Right atrium auricular region (tissue), 2 donors: ENCODE results near the gene LHFPL2. TPM values are rescaled to one million over a fixed set of nuclear protein-coding genes. Genes with fewer than 3 reads are reported as not detected.

ENCODE experiments used
- DNase-seq: peaks from one replicate; pipeline ENCODE4 v3.0.0-alpha.2; 2019; ENCODE audit warnings: low spot score
- H3K27ac ChIP-seq, 2 donors: fragments of 200-600 bp; sonication (generic); 1 replicate in 1 of 2; 2 replicates in 1 of 2; pipeline ENCODE4 v1.5.1; 2016 to 2019
- H3K27me3 ChIP-seq, 2 donors: fragments of 200-600 bp; sonication (generic); one replicate each; pipeline versions ENCODE4 v1.5.1 to v1.6.0; 2017 to 2019
- H3K36me3 ChIP-seq: fragments of 200-600 bp; sonication (generic); one replicate; pipeline ENCODE4 v1.5.1; 2016
- H3K4me1 ChIP-seq, 2 donors: fragments of 200-600 bp; sonication (generic); one replicate each; pipeline versions ENCODE4 v1.5.1 to v1.6.0; 2017 to 2019
- H3K4me3 ChIP-seq, 2 donors: fragments of 200-600 bp; sonication (generic); 1 replicate in 1 of 2; 2 replicates in 1 of 2; pipeline ENCODE4 v1.5.1; 2017 to 2019; ENCODE audit warnings: mild to moderate bottlenecking in 1 of 2, moderate library complexity in 1 of 2
- H3K9me3 ChIP-seq, 2 donors: fragments of 200-600 bp; sonication (generic); one replicate each; pipeline ENCODE4 v1.5.1; 2019
- total RNA-seq, 2 donors: library from RNA; depleted of rRNA; stranded (reverse); fragments of >200 nt; gene quantifications; one replicate each; pipeline ENCODE4 v1.1.0, GENCODE V29; 2016
- TF ChIP-seq, protein P1 (sequence below), 2 donors: fragments of 200-600 bp; sonication (generic); IDR thresholded peaks; one replicate each; pipeline ENCODE4 v1.5.1; 2019; ENCODE audit warnings: antibody characterized with exemption in 2 of 2

Gene LHFPL2
- total RNA-seq, 2 donors from 2014 or later, result 9.9 to 15.9 TPM

GRCh38 chr5:78649861-78650496, 1.4 kb upstream of the LHFPL2 start:
- H3K9me3 ChIP-seq, result no peaks in the 10 kb centered on the region
- no peaks in the 10 kb centered on the region for H3K27me3 ChIP-seq
- TF ChIP-seq, protein P1, sequence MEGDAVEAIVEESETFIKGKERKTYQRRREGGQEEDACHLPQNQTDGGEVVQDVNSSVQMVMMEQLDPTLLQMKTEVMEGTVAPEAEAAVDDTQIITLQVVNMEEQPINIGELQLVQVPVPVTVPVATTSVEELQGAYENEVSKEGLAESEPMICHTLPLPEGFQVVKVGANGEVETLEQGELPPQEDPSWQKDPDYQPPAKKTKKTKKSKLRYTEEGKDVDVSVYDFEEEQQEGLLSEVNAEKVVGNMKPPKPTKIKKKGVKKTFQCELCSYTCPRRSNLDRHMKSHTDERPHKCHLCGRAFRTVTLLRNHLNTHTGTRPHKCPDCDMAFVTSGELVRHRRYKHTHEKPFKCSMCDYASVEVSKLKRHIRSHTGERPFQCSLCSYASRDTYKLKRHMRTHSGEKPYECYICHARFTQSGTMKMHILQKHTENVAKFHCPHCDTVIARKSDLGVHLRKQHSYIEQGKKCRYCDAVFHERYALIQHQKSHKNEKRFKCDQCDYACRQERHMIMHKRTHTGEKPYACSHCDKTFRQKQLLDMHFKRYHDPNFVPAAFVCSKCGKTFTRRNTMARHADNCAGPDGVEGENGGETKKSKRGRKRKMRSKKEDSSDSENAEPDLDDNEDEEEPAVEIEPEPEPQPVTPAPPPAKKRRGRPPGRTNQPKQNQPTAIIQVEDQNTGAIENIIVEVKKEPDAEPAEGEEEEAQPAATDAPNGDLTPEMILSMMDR (IDR thresholded peaks at IDR 0.05), result no peak
- no peaks in the 10 kb centered on the region for H3K36me3 ChIP-seq
- DNase-seq, result no peak
- peak overlapping the region; percentile 93 to 95 for H3K27ac ChIP-seq
- H3K4me1 ChIP-seq, result peaks cover 0 to 36% of the 10 kb centered on the region in 2 donors
- no peak overlapping the region for H3K4me3 ChIP-seq

DNA sequence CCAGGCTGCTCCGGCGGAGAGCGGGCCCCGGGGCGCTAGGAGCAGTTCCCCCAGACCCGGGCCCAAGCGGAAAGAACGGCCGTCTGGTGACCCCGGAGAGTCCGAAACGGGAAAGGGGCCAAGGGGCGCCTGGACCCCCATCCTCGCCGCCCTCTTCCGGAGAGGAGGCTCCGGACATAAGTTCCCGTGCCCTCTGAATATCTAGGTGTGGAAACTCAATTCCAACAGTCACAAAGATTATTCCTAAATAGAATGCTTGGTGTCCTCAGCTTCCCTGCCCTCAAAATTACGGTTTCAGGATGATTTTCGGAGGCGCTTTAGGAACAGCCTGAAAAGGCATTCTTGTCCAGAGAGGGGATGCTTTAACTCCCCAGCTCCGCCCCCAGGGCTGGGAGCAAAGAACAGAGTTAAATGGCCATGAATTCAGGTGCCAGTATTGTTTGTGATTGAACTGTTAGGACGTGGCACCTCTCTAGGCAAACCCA, 681 bp upstream of the LHFPL2 start:
- no peak for DNase-seq
- no peaks in the 10 kb centered on the region for H3K36me3 ChIP-seq

GRCh38 chr5:78647838-78648358, 674 bp downstream of the LHFPL2 start:
- Histone ChIP-seq H3K36me3 (no peaks in the 10 kb centered on the region), H3K27me3 (no peaks in the 10 kb centered on the region), H3K4me1 (peaks cover 0 to 32% of the 10 kb centered on the region in 2 donors), H3K4me3 (peak overlapping the region; percentile 83 to 84), H3K9me3 (no peaks in the 10 kb centered on the region), H3K27ac (peak overlapping the region; percentile 93 to 95)
- TF ChIP-seq, protein P1 (IDR thresholded peaks at IDR 0.05), result peak in 1 of 2 donors; percentile 36
- DNase-seq, result no peak

More for the DNA sequence above, 681 bp upstream of the LHFPL2 start:
- Histone ChIP-seq H3K27ac (peak overlapping the region; percentile 93 to 95), H3K27me3 (no peaks in the 10 kb centered on the region), H3K4me3 (peak overlapping the region; percentile 83 to 84), H3K9me3 (no peaks in the 10 kb centered on the region), H3K4me1 (peaks cover 0 to 39% of the 10 kb centered on the region in 2 donors)
- TF ChIP-seq, protein P1 (IDR thresholded peaks at IDR 0.05), result no peak

DNA sequence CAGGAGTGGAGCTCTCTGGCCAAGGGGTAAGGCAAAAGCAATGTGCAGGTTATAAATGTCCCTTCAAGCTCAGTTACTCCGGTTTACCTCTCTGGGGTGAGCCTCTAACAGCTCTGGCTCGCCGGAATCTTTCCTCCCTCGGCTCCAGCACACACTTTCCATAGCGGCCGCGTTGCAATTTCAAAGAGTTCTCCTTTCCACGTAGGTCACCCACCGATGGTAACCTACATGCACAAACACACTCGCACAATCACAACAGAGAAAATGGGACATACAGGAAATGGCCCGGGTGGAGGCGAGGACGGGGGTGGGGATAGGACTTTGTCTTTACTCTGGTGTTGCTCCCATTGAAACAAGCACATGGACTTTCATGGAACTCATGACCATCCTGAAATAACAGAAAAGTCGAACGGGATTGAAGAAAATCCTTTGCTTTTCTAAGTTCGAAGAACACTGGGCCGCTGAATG, 1.2 kb downstream of the LHFPL2 start:
- H3K9me3 ChIP-seq, result no peaks in the 10 kb centered on the region
- peak overlapping the region; percentile 93 to 95 for H3K27ac ChIP-seq
- no peak for DNase-seq
- H3K4me1 ChIP-seq, result peaks cover 0 to 32% of the 10 kb centered on the region in 2 donors
- peak overlapping the region; percentile 83 to 84 for H3K4me3 ChIP-seq
- H3K36me3 ChIP-seq, result no peaks in the 10 kb centered on the region
- TF ChIP-seq, protein P1 (IDR thresholded peaks at IDR 0.05), result no peak
- no peaks in the 10 kb centered on the region for H3K27me3 ChIP-seq

DNA sequence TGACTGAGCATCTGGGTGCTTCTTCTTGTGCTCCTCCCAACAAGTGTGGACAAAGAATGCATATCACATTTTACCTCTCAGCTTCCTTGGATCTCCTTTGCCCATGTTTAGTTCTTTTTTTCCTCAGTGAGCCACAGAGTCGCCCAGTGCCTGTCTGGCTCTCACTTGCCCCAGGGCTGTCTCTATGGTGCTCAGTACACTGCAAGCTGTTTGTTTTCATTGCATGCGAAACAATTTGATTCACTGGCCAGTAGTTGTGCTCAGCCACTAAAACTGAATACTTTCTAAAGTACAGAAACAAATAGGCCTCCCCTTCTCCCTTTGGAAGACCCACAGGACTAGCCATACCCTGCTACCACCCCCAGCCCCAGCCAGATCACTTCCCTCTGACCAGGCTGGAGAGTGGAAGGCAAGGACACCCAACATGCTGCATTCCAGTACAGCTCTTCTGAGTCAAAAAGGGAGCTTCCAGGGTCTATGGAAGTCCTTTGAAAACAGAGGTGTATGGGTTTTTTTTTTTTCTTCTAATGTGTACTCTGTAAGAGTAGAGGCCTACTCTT, 3.8 kb downstream of the LHFPL2 start:
- DNase-seq, result no peak
- Histone ChIP-seq H3K4me3 (no peak overlapping the region), H3K27me3 (no peaks in the 10 kb centered on the region), H3K9me3 (no peaks in the 10 kb centered on the region), H3K36me3 (no peaks in the 10 kb centered on the region), H3K4me1 (peaks cover 0 to 41% of the 10 kb centered on the region in 2 donors), H3K27ac (no peak overlapping the region)
- TF ChIP-seq, protein P1 (IDR thresholded peaks at IDR 0.05), result no peak
